Activated naive CD4-positive, alpha-beta T cell treated with anti-CD3 and anti-CD28 coated beads, Interleukin-2, amount 50 U/mL, for 24 hours (primary cell): ENCODE measurements around the gene COL27A1.

Experiments
- H3K27ac Mint-ChIP-seq: one replicate; pipeline ENCODE4 v1.8.0; 2021; ENCODE audit warnings: mild to moderate bottlenecking, mixed read lengths
- H3K27me3 Mint-ChIP-seq: one replicate; pipeline ENCODE4 v1.8.0; 2021; ENCODE audit warnings: mixed read lengths
- H3K36me3 Mint-ChIP-seq: one replicate; pipeline ENCODE4 v1.8.0; 2021; ENCODE audit warnings: mixed read lengths
- H3K4me1 Mint-ChIP-seq: one replicate; pipeline ENCODE4 v1.8.0; 2021; ENCODE audit warnings: mixed read lengths
- H3K4me3 Mint-ChIP-seq: one replicate; pipeline ENCODE4 v1.8.0; 2021; ENCODE audit warnings: mild to moderate bottlenecking, mixed read lengths
- H3K9me3 Mint-ChIP-seq: one replicate; pipeline ENCODE4 v1.8.0; 2021; ENCODE audit warnings: mixed read lengths

COL27A1 gene

DNA sequence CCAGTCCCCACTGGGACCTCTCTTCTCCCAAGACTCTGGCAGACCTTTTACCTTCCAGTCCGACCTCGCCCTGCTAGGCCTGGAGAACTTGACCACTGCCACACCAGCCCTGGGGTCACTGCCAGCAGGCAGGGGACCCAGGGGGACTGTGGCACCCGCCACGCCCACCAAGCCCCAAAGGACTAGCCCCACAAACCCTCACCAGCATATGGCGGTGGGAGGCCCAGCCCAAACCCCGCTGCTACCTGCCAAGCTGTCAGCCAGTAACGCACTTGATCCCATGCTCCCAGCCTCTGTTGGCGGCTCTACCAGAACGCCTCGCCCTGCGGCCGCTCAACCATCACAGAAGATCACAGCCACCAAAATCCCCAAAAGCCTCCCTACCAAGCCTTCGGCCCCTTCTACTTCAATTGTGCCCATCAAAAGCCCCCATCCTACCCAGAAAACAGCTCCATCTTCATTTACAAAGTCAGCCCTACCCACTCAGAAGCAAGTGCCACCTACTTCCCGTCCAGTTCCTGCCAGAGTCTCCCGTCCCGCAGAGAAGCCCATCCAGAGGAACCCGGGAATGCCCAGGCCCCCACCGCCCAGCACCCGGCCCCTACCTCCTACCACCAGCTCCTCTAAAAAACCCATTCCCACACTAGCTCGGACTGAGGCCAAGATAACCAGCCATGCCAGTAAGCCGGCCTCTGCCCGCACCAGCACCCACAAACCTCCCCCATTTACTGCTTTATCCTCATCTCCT is 13.1 kb downstream of the COL27A1 start:
- H3K4me3 Mint-ChIP-seq = no peak overlapping the region
- H3K27ac Mint-ChIP-seq = no peak overlapping the region
- H3K9me3 Mint-ChIP-seq = no peaks in the 10 kb centered on the region
- no peaks in the 10 kb centered on the region for H3K4me1 Mint-ChIP-seq
- no peaks in the 10 kb centered on the region for H3K27me3 Mint-ChIP-seq
- H3K36me3 Mint-ChIP-seq = no peaks in the 10 kb centered on the region

- Mint-ChIP-seq H3K27me3 (no peaks in the 10 kb centered on the region), H3K4me1 (no peaks in the 10 kb centered on the region), H3K36me3 (no peaks in the 10 kb centered on the region), H3K27ac (no peak overlapping the region), H3K4me3 (no peak overlapping the region), H3K9me3 (no peaks in the 10 kb centered on the region)
These were observed 14.0 kb downstream of the COL27A1 start for GRCh38 chr9:114169029-114169951.

DNA sequence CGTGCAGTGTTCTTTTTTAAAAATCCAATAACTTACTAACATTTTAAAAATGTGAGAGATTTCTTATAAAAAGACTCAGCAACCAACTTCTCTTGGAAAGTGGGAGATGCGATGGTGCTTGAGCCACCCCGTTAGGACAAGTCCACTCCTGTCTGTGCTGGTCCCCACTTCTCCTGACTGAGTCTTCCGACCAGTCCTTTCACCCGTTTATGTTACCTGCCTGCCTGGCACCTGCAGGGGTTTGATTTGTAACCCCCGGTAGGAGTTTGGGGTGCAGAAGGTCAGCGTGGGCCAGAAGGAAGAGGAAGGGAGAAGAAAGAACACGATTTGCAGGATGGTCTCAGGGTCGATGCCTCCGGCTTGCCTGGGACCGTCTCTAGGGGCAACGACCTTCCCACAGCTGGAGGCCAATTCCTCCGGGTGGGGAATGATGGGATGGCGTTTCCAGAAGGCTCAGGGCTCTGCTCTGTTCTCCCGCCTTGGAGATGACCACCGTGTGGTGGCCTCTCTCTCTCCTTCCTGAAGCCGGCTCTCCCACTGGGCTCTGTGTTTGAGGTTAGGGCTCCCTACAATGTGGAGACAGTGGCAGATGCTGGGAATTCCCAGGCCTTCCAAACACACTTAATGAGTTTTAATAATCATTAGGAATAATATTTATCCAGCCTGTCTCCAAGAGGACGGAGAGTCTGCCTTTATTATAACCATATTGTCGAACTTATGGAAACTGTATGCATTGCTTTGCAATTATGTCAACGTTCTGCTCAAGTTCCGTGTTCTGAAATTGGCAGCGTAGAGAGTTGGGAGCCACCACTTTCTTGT is 14.8 kb downstream of the COL27A1 start:
- H3K4me1 Mint-ChIP-seq = no peaks in the 10 kb centered on the region
- H3K9me3 Mint-ChIP-seq = no peaks in the 10 kb centered on the region
- no peaks in the 10 kb centered on the region for H3K27me3 Mint-ChIP-seq
- H3K27ac Mint-ChIP-seq = no peak overlapping the region
- H3K36me3 Mint-ChIP-seq = no peaks in the 10 kb centered on the region
- no peak overlapping the region for H3K4me3 Mint-ChIP-seq

DNA sequence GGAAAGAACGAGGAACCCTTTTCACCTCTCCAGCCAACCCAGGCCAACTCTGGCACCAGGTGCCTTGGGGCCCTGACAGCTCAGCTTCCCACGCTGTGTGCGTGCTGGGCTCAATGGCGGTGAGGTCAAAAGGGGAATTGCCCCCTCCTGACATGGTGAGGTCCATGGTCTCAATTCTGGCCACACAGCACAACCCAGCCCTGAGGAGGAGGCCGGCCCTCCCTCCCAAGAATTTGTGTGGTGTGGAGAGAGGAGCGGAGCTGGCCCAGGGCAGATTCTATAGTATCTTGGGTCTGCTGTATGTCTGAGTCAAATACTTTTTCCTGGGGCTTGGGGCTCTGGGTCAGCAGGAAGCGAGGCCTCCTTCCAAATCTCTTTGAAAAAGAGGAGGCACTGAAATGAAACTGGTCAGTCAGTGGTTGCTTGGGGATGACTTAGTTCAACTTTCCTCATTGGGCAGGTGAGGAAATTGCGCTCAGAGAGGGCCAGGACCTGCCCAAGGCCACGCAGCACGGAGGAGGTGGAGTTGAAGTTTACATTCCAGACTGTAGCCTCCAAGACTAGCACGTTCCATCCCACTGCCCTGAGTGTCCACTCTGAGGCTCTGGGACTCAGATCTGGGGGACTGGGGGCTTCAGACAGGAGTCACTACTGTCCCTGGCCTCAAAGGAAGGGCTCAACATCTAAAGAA is 15.6 kb downstream of the COL27A1 start:
- no peaks in the 10 kb centered on the region for H3K4me1 Mint-ChIP-seq
- no peak overlapping the region for H3K4me3 Mint-ChIP-seq
- H3K36me3 Mint-ChIP-seq = no peaks in the 10 kb centered on the region
- no peak overlapping the region for H3K27ac Mint-ChIP-seq
- H3K27me3 Mint-ChIP-seq = no peaks in the 10 kb centered on the region
- no peaks in the 10 kb centered on the region for H3K9me3 Mint-ChIP-seq

DNA sequence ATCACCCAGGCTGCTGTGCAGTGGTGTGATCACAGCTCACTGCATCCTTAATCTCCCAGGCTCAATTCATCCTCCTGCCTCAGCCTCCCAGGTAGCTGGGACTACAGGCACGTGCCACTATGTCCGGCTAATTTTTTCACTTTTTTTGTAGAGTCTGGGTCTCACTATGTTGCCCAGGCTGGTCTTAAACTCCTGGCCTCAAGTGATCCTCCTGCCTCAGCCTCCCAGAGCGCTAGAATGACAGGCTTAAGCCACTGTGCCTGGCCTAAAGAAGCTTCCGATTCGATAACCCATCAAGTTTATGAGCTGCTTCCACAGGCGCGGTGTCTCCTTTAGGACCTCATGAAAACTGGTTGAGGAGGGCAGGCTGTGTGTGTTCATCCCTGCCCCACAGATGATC is 16.2 kb downstream of the COL27A1 start:
- Mint-ChIP-seq H3K9me3 (no peaks in the 10 kb centered on the region), H3K27ac (no peak overlapping the region), H3K4me3 (no peak overlapping the region), H3K27me3 (no peaks in the 10 kb centered on the region), H3K4me1 (no peaks in the 10 kb centered on the region), H3K36me3 (no peaks in the 10 kb centered on the region)

DNA sequence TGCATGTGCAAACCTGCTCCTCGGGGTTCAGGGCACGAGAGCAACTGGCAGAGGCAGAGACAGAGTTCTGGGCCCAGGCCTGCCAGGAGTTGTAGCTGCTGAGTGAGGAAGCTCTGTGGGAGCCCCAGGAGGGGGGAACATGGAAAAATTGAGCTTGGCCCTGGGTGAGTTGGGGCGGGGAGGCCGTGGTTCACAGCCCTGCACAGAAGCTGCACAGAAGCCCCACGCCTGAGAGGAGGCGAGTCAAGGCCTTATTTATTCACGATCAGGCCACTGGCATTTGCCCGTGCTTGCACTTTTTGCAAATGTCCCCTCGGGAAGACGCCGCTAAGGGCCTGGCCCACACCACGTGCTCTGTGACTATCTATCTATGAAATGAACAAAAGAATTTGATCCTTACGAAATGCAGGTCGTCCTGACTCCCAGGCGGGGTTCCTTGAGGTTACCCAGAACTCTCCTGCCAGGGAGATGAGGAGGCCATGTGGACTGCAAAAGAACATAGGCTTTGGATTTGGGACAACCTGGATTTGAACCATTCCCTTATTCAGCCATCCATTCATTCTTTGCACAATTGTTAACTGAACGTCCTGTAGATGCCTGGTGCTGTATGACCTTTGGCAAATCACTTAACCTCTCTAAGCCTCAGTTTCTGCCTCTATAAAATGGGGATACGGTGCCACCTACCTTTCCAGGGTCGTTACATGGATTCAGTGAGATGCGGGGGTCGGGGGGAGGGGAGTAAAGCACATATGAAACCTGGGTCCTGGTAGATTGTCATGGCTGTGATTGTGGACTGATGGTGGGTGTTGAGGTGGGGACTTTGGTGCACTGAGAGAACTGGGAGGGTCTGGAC is 17.9 kb downstream of the COL27A1 start:
- no peaks in the 10 kb centered on the region for H3K9me3 Mint-ChIP-seq
- no peaks in the 10 kb centered on the region for H3K36me3 Mint-ChIP-seq
- no peak overlapping the region for H3K4me3 Mint-ChIP-seq

GRCh38 chr9:114174557-114174875 is 19.2 kb downstream of the COL27A1 start:
- Mint-ChIP-seq H3K36me3 (no peaks in the 10 kb centered on the region), H3K9me3 (no peaks in the 10 kb centered on the region), H3K27me3 (no peaks in the 10 kb centered on the region), H3K4me3 (no peak overlapping the region), H3K4me1 (no peaks in the 10 kb centered on the region), H3K27ac (no peak overlapping the region)

More for the DNA sequence above, 17.9 kb downstream of the COL27A1 start:
- no peaks in the 10 kb centered on the region for H3K27me3 Mint-ChIP-seq
- no peak overlapping the region for H3K27ac Mint-ChIP-seq
- H3K4me1 Mint-ChIP-seq = no peaks in the 10 kb centered on the region

- Mint-ChIP-seq H3K27ac (no peak overlapping the region), H3K9me3 (no peaks in the 10 kb centered on the region), H3K4me3 (no peak overlapping the region), H3K27me3 (no peaks in the 10 kb centered on the region), H3K4me1 (no peaks in the 10 kb centered on the region), H3K36me3 (no peaks in the 10 kb centered on the region)
These were observed 19.8 kb downstream of the COL27A1 start for GRCh38 chr9:114174876-114175771.

- Mint-ChIP-seq H3K4me1 (no peaks in the 10 kb centered on the region), H3K9me3 (no peaks in the 10 kb centered on the region), H3K27ac (no peak overlapping the region), H3K4me3 (no peak overlapping the region), H3K36me3 (no peaks in the 10 kb centered on the region), H3K27me3 (no peaks in the 10 kb centered on the region)
These were observed 21.4 kb downstream of the COL27A1 start for GRCh38 chr9:114176624-114177291.

- no peaks in the 10 kb centered on the region for H3K4me1 Mint-ChIP-seq
- H3K27ac Mint-ChIP-seq = no peak overlapping the region
- H3K9me3 Mint-ChIP-seq = no peaks in the 10 kb centered on the region
- no peaks in the 10 kb centered on the region for H3K27me3 Mint-ChIP-seq
- no peaks in the 10 kb centered on the region for H3K36me3 Mint-ChIP-seq
- H3K4me3 Mint-ChIP-seq = no peak overlapping the region
These were observed 22.2 kb downstream of the COL27A1 start for GRCh38 chr9:114177423-114178064.

- Mint-ChIP-seq H3K27ac (no peak overlapping the region), H3K9me3 (no peaks in the 10 kb centered on the region), H3K36me3 (no peaks in the 10 kb centered on the region), H3K4me1 (no peaks in the 10 kb centered on the region), H3K4me3 (no peak overlapping the region), H3K27me3 (no peaks in the 10 kb centered on the region)
These were observed 22.7 kb downstream of the COL27A1 start for GRCh38 chr9:114178076-114178475.

GRCh38 chr9:114178756-114179450 is 23.6 kb downstream of the COL27A1 start:
- Mint-ChIP-seq H3K36me3 (no peaks in the 10 kb centered on the region), H3K9me3 (no peaks in the 10 kb centered on the region), H3K27ac (no peak overlapping the region), H3K4me3 (no peak overlapping the region), H3K27me3 (no peaks in the 10 kb centered on the region), H3K4me1 (no peaks in the 10 kb centered on the region)
